Measurements from ENCODE around the gene PHC1.

PHC1 gene

GRCh38 chr12:8871068-8871467 lies 43.2 kb upstream of the PHC1 start:
- intact Hi-C loops (cut with DNase I; ENCODE audit: low total_unique reads), result no loop called here
- Histone ChIP-seq H3K9me3 (no peaks in the 10 kb centered on the region), H3K36me3 (no peaks in the 10 kb centered on the region), H3K4me3 (no peak overlapping the region), H3K27me3 (no peaks in the 10 kb centered on the region), H3K4me1 (no peaks in the 10 kb centered on the region), H3K27ac (no peak overlapping the region)
- TF ChIP-seq, protein P1, sequence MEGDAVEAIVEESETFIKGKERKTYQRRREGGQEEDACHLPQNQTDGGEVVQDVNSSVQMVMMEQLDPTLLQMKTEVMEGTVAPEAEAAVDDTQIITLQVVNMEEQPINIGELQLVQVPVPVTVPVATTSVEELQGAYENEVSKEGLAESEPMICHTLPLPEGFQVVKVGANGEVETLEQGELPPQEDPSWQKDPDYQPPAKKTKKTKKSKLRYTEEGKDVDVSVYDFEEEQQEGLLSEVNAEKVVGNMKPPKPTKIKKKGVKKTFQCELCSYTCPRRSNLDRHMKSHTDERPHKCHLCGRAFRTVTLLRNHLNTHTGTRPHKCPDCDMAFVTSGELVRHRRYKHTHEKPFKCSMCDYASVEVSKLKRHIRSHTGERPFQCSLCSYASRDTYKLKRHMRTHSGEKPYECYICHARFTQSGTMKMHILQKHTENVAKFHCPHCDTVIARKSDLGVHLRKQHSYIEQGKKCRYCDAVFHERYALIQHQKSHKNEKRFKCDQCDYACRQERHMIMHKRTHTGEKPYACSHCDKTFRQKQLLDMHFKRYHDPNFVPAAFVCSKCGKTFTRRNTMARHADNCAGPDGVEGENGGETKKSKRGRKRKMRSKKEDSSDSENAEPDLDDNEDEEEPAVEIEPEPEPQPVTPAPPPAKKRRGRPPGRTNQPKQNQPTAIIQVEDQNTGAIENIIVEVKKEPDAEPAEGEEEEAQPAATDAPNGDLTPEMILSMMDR (IDR thresholded peaks at IDR 0.05), result no peak
- DNase-seq, result no peak

- DNase-seq, result no peak
- H3K36me3 ChIP-seq, result no peaks in the 10 kb centered on the region
- H3K27ac ChIP-seq, result no peak overlapping the region
- intact Hi-C loops (cut with DNase I; ENCODE audit: low total_unique reads), result no loop called here
- H3K4me3 ChIP-seq, result no peak overlapping the region
- no peaks in the 10 kb centered on the region for H3K4me1 ChIP-seq
- no peaks in the 10 kb centered on the region for H3K27me3 ChIP-seq
- TF ChIP-seq, protein P1 (IDR thresholded peaks at IDR 0.05), result no peak
- no peaks in the 10 kb centered on the region for H3K9me3 ChIP-seq
Measured at GRCh38 chr12:8876887-8877286, 37.4 kb upstream of the PHC1 start.

DNA sequence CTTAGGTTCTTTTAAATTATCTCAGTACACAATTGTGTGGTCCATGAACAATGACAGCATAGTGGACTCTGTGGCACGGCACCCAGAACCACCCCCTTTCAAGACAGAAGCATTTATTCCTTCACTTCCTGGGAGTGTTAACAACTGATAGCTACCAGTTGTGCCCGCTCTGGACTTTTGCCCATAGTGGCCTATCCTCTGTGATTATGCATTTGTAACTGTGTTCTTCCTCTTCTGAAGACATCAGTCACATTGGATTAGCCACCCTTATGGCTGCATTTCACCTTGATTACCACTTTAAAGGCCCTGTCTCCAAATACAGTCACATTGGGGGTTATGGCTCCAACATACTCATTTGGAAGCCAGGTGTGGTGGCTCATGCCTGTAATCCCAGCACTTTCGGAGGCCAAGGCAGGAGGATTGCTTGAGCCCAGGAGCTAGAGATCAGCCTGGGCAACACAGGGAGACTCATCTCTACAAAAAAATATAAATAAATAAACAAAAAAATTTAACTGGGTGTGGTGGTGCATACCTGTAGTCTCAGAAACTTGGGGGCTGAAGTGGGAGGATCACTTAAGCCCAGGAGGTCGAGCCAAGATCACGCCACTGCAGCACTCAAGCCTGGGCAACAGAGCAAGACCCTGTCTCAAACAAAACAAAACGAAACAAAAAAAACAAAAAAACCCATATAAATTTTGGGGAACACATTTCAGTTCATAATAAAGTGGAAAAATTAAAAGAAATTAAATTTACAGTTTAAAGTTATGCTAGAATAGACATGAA lies 27.6 kb upstream of the PHC1 start:
- H3K4me3 ChIP-seq, result no peak overlapping the region
- no peaks in the 10 kb centered on the region for H3K4me1 ChIP-seq
- H3K36me3 ChIP-seq, result no peaks in the 10 kb centered on the region
- no peaks in the 10 kb centered on the region for H3K9me3 ChIP-seq
- no peak for DNase-seq
- TF ChIP-seq, protein P1 (IDR thresholded peaks at IDR 0.05), result no peak
- H3K27me3 ChIP-seq, result no peaks in the 10 kb centered on the region
- intact Hi-C loops (cut with DNase I; ENCODE audit: low total_unique reads), result loop anchor here (5.0 kb wide), 1 partner anchor 209 kb away; no protein-coding TSS in a partner anchor
- no peak overlapping the region for H3K27ac ChIP-seq

- no peak overlapping the region for H3K4me3 ChIP-seq
- no peaks in the 10 kb centered on the region for H3K4me1 ChIP-seq
- no peaks in the 10 kb centered on the region for H3K27me3 ChIP-seq
- intact Hi-C loops (cut with DNase I; ENCODE audit: low total_unique reads), result loop anchor here (5.0 kb wide), 1 partner anchor 210 kb away; no protein-coding TSS in a partner anchor
- H3K36me3 ChIP-seq, result no peaks in the 10 kb centered on the region
- no peak overlapping the region for H3K27ac ChIP-seq
- DNase-seq, result no peak
- TF ChIP-seq, protein P1 (IDR thresholded peaks at IDR 0.05), result no peak
- no peaks in the 10 kb centered on the region for H3K9me3 ChIP-seq
Measured at GRCh38 chr12:8887285-8887715, 27.0 kb upstream of the PHC1 start.

- no peaks in the 10 kb centered on the region for H3K4me1 ChIP-seq
- TF ChIP-seq, protein P1 (IDR thresholded peaks at IDR 0.05), result peak; percentile 81 to 87
- no peaks in the 10 kb centered on the region for H3K9me3 ChIP-seq
- H3K4me3 ChIP-seq, result peak overlapping the region; percentile 49 to 52
- peak in 1 of 2 donors; percentile 42 for DNase-seq
- H3K36me3 ChIP-seq, result no peaks in the 10 kb centered on the region
- intact Hi-C loops (cut with DNase I; ENCODE audit: low total_unique reads), result no loop called here
- H3K27ac ChIP-seq, result peak overlapping the region; percentile 7 to 31
- H3K27me3 ChIP-seq, result no peaks in the 10 kb centered on the region
Measured at GRCh38 chr12:8890313-8891085, 23.8 kb upstream of the PHC1 start.

Measured in tibial artery (tissue), 4 donors.